Measurements from ENCODE around the gene RRBP1.

- TF ChIP-seq CTCF (IDR thresholded peaks at IDR 0.05; ENCODE audit: low read length) = no peak
- TF ChIP-seq EZH2 (IDR thresholded peaks at IDR 0.05; ENCODE audit: borderline replicate concordance, low read length) = no peak
Observed at GRCh38 chr20:17630151-17630805, 51.8 kb downstream of the RRBP1 start.

Measured in OCI-LY1 (cell line).